ENCODE data around the gene SDF2L1. TPM values are rescaled to one million over a fixed set of nuclear protein-coding genes. Genes with fewer than 3 reads are reported as not detected.
"Not testable (repeated sequence)": the region's sequence is repeated elsewhere in the genome, so short reads cannot be mapped to it uniquely, and the experiment has no call there.

SDF2L1 gene
- total RNA-seq, 4 donors from 2014 or later: 8.2 to 21.4 (median 19.6) TPM

DNA sequence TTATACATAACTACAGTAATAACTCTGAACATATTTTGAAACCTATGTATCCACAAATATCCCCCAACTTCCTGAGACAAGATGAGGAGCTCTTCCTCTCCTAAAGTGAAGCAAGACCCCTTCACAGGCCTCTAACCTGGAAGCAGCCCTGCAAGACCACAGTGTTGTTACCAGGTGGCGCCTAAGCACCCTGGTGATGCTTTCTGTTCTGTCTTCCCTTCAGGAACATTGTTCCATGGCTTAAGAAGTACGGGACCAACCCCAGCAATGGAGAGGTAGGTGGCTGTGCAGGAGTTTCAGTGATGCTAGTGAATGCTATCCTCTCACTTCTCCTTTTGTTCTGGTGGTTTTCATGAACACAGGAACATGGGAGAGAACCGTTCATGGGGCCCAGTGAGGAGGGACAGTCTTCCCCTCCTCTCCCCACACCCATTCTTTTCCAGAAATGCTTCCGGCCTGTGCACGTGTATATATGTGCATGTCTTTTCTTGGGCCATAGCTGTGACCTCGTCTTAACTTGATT lies 30.1 kb downstream of the SDF2L1 start:
- no peak for DNase-seq (ENCODE audit: low spot score in 2 of 2)
- intact Hi-C loops (cut with DNase I; ENCODE audit: low total_unique reads): no loop called here
- no peak overlapping the region for H3K4me3 ChIP-seq (ENCODE audit: low read depth, poor library complexity, severe bottlenecking)
- WGBS, 2 donors: 79 to 85% methylated on average over 6 of the region's 6 CpGs
- TF ChIP-seq, protein P1, sequence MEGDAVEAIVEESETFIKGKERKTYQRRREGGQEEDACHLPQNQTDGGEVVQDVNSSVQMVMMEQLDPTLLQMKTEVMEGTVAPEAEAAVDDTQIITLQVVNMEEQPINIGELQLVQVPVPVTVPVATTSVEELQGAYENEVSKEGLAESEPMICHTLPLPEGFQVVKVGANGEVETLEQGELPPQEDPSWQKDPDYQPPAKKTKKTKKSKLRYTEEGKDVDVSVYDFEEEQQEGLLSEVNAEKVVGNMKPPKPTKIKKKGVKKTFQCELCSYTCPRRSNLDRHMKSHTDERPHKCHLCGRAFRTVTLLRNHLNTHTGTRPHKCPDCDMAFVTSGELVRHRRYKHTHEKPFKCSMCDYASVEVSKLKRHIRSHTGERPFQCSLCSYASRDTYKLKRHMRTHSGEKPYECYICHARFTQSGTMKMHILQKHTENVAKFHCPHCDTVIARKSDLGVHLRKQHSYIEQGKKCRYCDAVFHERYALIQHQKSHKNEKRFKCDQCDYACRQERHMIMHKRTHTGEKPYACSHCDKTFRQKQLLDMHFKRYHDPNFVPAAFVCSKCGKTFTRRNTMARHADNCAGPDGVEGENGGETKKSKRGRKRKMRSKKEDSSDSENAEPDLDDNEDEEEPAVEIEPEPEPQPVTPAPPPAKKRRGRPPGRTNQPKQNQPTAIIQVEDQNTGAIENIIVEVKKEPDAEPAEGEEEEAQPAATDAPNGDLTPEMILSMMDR (IDR thresholded peaks at IDR 0.05): no peak
- TF ChIP-seq POLR2A (IDR thresholded peaks at IDR 0.05): no peak

GRCh38 chr22:21673534-21674321 lies 31.6 kb downstream of the SDF2L1 start:
- intact Hi-C loops (cut with DNase I; ENCODE audit: low total_unique reads): no loop called here
- DNase-seq (ENCODE audit: low spot score in 2 of 2): no peak
- WGBS, 2 donors: 85 to 91% methylated on average over 12 of the region's 12 CpGs
- no peak overlapping the region for H3K4me3 ChIP-seq (ENCODE audit: low read depth, poor library complexity, severe bottlenecking)
- TF ChIP-seq POLR2A (IDR thresholded peaks at IDR 0.05): no peak
- TF ChIP-seq, protein P1 (IDR thresholded peaks at IDR 0.05): no peak

DNA sequence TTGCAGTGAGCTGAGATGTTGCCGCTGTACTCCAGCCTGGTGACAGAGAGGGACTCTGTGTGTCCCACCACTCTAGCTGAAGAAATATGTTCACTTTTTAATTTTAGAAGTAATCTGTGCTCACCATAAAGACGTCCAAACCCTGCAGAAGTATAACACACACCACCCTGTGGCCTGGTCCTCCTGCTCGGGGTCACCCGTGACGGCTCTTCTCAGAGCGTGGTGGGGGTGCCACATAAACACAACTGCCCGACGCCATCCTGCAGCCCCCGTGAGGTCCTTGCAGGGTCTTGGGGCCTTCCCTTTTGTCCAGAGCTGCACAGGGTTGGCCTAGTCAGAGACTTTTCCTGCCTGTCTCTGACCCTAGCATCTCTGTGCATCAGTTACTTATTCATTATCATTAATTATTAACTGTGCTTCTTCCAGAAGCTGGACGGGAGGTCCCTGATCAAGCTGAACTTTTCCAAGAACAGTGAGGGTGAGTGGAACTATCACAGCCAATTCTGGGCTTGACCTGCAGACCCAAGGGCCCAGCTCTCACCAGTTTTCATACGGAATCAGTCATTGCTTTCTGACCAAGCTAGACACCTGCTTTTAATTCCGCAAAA lies 32.6 kb downstream of the SDF2L1 start:
- 94 to 95% methylated on average over 12 of the region's 12 CpGs for WGBS, 2 donors
- intact Hi-C loops (cut with DNase I; ENCODE audit: low total_unique reads): no loop called here
- no peak overlapping the region for H3K4me3 ChIP-seq (ENCODE audit: low read depth, poor library complexity, severe bottlenecking)
- no peak for DNase-seq (ENCODE audit: low spot score in 2 of 2)
- TF ChIP-seq POLR2A (IDR thresholded peaks at IDR 0.05): no peak
- TF ChIP-seq, protein P1 (IDR thresholded peaks at IDR 0.05): no peak

- 88 to 90% methylated on average over 15 of the region's 15 CpGs for WGBS, 2 donors
- intact Hi-C loops (cut with DNase I; ENCODE audit: low total_unique reads): no loop called here
- no peak for DNase-seq (ENCODE audit: low spot score in 2 of 2)
- TF ChIP-seq, protein P1 (IDR thresholded peaks at IDR 0.05): no peak
- TF ChIP-seq POLR2A (IDR thresholded peaks at IDR 0.05): no peak
- no peak overlapping the region for H3K4me3 ChIP-seq (ENCODE audit: low read depth, poor library complexity, severe bottlenecking)
These were observed 35.7 kb downstream of the SDF2L1 start for GRCh38 chr22:21677606-21678443.

GRCh38 chr22:21678842-21679241 lies 36.7 kb downstream of the SDF2L1 start:
- H3K4me3 ChIP-seq (ENCODE audit: low read depth, poor library complexity, severe bottlenecking); intact Hi-C loops (cut with DNase I; ENCODE audit: low total_unique reads); DNase-seq (ENCODE audit: low spot score in 2 of 2): not testable (repeated sequence)
- 97 to 98% methylated on average over 12 of the region's 12 CpGs for WGBS, 2 donors

DNA sequence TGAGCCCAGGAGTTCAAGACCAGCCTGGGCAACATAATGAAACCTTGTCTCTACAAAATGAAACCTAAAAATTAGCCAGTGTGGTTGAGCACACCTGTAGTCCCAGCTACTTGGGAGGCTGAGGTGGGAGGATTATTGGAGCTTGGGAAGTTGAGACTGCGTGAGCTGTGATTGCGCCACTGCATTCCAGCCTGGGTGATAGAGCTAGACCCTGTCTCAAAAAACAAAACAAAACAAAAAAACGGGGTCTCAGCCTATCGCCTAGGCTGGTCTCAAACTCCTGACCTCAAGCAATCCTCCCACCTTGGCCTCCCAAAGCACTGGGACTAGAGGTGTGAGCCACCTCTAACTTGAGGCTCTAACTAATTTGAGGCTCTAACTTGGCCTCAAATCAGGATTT lies 37.3 kb downstream of the SDF2L1 start:
- H3K4me3 ChIP-seq (ENCODE audit: low read depth, poor library complexity, severe bottlenecking): no peak overlapping the region
- TF ChIP-seq, protein P1 (IDR thresholded peaks at IDR 0.05): no peak
- no peak for TF ChIP-seq POLR2A (IDR thresholded peaks at IDR 0.05)
- no peak for DNase-seq (ENCODE audit: low spot score in 2 of 2)
- WGBS, 2 donors: 90 to 98% methylated on average over 4 of the region's 4 CpGs
- intact Hi-C loops (cut with DNase I; ENCODE audit: low total_unique reads): no loop called here
